Cardiac muscle cell (in vitro differentiated cells and primary cell): ENCODE results near the gene RRAD. TPM values are rescaled to one million over a fixed set of nuclear protein-coding genes. Genes with fewer than 3 reads are reported as not detected.

Experiments
- DNase-seq, 2 donors: peaks; one replicate each; pipeline versions ENCODE4 v3.0.0 to v3.0.0-alpha.2; 2010 to 2017; ENCODE audit warnings: low read depth in 1 of 2, low spot score in 1 of 2
- H3K27ac ChIP-seq: fragments of 200-600 bp; sonication (generic); 2 replicates; pipeline ENCODE4 v1.5.1; 2016
- H3K27me3 ChIP-seq: fragments of 200-600 bp; sonication (generic); 2 replicates; pipeline ENCODE4 v1.6.0; 2016; ENCODE audit warnings: control low read depth
- H3K36me3 ChIP-seq: fragments of 200-600 bp; sonication (generic); 2 replicates; pipeline ENCODE4 v1.5.1; 2016; ENCODE audit warnings: control low read depth
- H3K4me1 ChIP-seq: fragments of 200-600 bp; sonication (generic); 2 replicates; pipeline ENCODE4 v1.8.1; 2017; ENCODE audit warnings: low read depth, mild to moderate bottlenecking, mixed run types
- H3K4me3 ChIP-seq: fragments of 200-600 bp; sonication (generic); 2 replicates; pipeline ENCODE4 v1.5.1; 2016; ENCODE audit warnings: mild to moderate bottlenecking
- H3K9me3 ChIP-seq: fragments of 200-600 bp; sonication (generic); 2 replicates; pipeline ENCODE4 v1.5.1; 2017; ENCODE audit warnings: low read depth, mild to moderate bottlenecking, control low read depth
- CTCF ChIP-seq: IDR thresholded peaks from 2 replicates; pipeline ENCODE4 v1.5.1; 2012; ENCODE audit warnings: low read depth, mild to moderate bottlenecking, low read length
- polyA plus RNA-seq: library from polyadenylated mRNA; unstranded; fragments of >200 nt; fragmentation: Nextera tagmentation; extraction: Ambion mirVana; gene quantifications from 2 replicates; pipeline ENCODE4 v1.2.1, GENCODE V29; 2016
- total RNA-seq: library from RNA; depleted of rRNA; stranded (reverse); fragments of >200 nt; gene quantifications from 2 replicates; pipeline ENCODE4 v1.2.3, GENCODE V29; 2016

RRAD gene
- total and polyA plus RNA-seq, 2 experiments from 2014 or later, result 73.8 to 246 TPM

GRCh38 chr16:66944054-66944441 is 18.7 kb upstream of the RRAD start:
- Histone ChIP-seq H3K27me3 (peaks cover 16% of the 10 kb centered on the region), H3K4me3 (no peak overlapping the region), H3K27ac (peak overlapping the region; percentile 34), H3K36me3 (peaks cover 24% of the 10 kb centered on the region), H3K9me3 (no peaks in the 10 kb centered on the region), H3K4me1 (no peaks in the 10 kb centered on the region)
- no peak for TF ChIP-seq CTCF
- no peak for DNase-seq

DNA sequence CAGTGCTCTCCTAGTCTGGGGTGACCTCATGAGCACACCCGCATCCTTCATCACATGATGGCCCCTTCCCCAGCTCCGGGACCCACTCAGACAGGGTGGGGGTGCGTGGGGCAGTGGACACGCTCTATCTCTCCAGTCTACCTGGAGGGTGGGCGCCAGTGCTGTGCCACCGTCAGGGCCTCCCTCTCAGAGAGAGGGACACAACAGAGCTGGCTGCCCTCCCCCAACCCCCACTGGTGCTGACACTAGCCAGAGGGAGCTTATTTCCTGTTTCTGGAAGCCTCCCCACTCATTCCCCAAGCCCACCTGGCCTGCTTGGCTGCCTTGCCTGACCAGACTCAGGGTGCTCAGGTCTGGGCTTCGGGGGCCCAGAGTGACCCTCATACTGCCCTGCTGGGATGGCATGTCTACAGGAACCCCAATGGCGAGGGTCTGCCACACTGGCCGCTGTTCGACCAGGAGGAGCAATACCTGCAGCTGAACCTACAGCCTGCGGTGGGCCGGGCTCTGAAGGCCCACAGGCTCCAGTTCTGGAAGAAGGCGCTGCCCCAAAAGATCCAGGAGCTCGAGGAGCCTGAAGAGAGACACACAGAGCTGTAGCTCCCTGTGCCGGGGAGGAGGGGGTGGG is 18.2 kb upstream of the RRAD start:
- no peak for DNase-seq
- Histone ChIP-seq H3K36me3 (peaks cover 28% of the 10 kb centered on the region), H3K27ac (peak overlapping the region; percentile 34), H3K4me3 (no peak overlapping the region), H3K9me3 (no peaks in the 10 kb centered on the region), H3K4me1 (no peaks in the 10 kb centered on the region), H3K27me3 (peaks cover 11% of the 10 kb centered on the region)
- TF ChIP-seq CTCF, result no peak

DNA sequence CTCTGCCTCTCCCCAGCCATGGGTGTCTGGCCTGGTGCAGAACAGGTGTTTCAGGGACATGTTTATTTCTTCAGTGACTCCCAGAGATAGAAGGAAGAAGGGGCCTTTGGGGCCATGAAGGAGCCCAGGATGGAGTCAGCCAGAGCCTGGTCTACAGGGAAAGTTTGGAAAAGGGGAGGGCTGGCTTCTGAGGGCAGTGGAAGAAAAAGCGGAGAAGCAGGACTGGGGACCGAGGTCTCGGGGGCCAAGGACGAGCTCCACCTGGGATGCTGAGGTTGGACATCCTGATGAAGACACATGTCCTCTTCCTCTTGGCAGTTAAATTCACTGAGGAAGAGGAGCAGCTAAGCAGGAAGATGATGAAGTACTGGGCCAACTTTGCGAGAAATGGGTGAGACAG is 17.6 kb upstream of the RRAD start:
- no peak for TF ChIP-seq CTCF
- Histone ChIP-seq H3K9me3 (no peaks in the 10 kb centered on the region), H3K27ac (no peak overlapping the region), H3K4me3 (no peak overlapping the region), H3K36me3 (peaks cover 28% of the 10 kb centered on the region), H3K4me1 (no peaks in the 10 kb centered on the region), H3K27me3 (peaks cover 6% of the 10 kb centered on the region)
- DNase-seq, result no peak

- Histone ChIP-seq H3K4me3 (no peak overlapping the region), H3K27ac (no peak overlapping the region), H3K9me3 (no peaks in the 10 kb centered on the region), H3K27me3 (no peaks in the 10 kb centered on the region), H3K36me3 (peaks cover 28% of the 10 kb centered on the region), H3K4me1 (peaks cover 11% of the 10 kb centered on the region)
- DNase-seq, result no peak
- no peak for TF ChIP-seq CTCF
Measured at GRCh38 chr16:66940236-66940635, 14.9 kb upstream of the RRAD start.

DNA sequence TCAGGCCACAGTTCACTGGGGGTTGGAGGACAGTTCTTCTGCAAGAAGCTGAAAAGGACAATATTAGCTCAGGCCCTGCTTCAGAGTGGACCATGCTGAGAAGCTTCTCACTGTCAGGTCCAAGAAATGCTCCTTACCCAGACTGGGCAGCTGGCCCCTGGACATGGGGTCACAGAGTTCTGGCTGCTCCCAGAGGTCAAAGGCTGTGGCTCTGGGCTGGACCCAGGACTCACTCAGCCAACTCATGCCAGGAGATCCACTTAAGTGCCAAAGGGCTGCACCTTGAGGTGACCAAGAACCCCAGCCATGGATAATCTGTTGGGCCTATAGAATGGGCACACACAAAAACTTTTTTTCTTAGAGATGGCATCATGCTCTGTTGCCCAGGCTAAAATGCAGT is 14.0 kb upstream of the RRAD start:
- Histone ChIP-seq H3K4me1 (peaks cover 12% of the 10 kb centered on the region), H3K27me3 (no peaks in the 10 kb centered on the region), H3K27ac (no peak overlapping the region), H3K36me3 (peaks cover 28% of the 10 kb centered on the region), H3K9me3 (no peaks in the 10 kb centered on the region), H3K4me3 (no peak overlapping the region)
- DNase-seq, result no peak
- no peak for TF ChIP-seq CTCF
